IPS-15b (cell line): ENCODE measurements around the gene BTD.

ENCODE experiments used
- H3K27me3 ChIP-seq: one replicate; pipeline ENCODE4 v1.6.1; 2013; ENCODE audit warnings: low read length; ENCODE audit not compliant: control insufficient read depth, insufficient read depth
- H3K36me3 ChIP-seq: one replicate; pipeline ENCODE4 v1.6.1; 2013; ENCODE audit warnings: low read length; ENCODE audit not compliant: control insufficient read depth, insufficient read depth
- H3K4me1 ChIP-seq: one replicate; pipeline ENCODE4 v1.6.1; 2013; ENCODE audit warnings: mild to moderate bottlenecking, low read length; ENCODE audit not compliant: control insufficient read depth, insufficient read depth
- H3K4me3 ChIP-seq: one replicate; pipeline ENCODE4 v1.5.1; 2013; ENCODE audit warnings: low read depth, low read length
- H3K9ac ChIP-seq: one replicate; pipeline ENCODE4 v1.6.1; 2013; ENCODE audit warnings: low read depth, mild to moderate bottlenecking, low read length
- H3K9me3 ChIP-seq: one replicate; pipeline ENCODE4 v1.6.1; 2013; ENCODE audit warnings: mild to moderate bottlenecking, low read length; ENCODE audit not compliant: control insufficient read depth, insufficient read depth

BTD gene, protein sequence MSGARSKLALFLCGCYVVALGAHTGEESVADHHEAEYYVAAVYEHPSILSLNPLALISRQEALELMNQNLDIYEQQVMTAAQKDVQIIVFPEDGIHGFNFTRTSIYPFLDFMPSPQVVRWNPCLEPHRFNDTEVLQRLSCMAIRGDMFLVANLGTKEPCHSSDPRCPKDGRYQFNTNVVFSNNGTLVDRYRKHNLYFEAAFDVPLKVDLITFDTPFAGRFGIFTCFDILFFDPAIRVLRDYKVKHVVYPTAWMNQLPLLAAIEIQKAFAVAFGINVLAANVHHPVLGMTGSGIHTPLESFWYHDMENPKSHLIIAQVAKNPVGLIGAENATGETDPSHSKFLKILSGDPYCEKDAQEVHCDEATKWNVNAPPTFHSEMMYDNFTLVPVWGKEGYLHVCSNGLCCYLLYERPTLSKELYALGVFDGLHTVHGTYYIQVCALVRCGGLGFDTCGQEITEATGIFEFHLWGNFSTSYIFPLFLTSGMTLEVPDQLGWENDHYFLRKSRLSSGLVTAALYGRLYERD

DNA sequence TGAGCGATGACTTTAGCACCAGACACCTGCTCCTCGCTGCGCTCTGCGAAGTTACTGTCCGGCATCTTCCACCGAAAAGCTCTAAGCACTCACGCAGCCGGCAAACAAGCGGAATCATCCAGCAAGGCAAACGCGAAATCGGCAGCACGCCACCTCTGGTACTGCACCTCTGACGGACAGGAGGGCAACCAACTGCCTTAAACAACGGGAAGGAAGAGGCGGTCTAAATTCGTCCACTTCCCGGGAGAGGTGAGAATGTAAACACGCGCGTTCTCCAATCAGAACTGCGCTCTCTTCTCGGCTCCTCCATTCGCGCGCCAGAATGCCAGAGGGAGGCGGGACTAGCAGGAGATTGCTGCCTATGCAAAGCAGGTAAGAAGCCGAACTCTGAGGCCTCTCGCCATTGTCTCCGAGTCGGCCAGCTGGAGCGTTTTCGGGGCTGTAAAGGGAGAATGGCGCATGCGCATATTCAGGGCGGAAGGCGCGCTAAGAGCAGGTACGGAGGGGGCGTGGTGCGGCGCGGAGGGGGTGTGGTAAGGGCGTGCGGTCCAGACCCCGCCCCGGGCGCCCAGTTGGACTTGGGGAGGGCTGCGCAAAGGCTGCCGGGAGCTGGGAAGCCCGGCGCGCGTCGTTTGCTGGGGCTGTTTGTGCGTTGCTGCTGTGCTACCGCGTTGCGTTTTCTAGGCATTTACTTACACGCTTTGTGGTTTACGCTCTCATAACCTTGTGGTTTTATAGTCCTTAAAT is at the start of gene BTD, which contains the start of gene HACL1:
Gene BTD, plus strand, starts transcription at position 347 of the 747 bp plus-strand sequence. CDS start 33,695 bp downstream, outside the sequence.
Gene HACL1, minus strand, starts transcription at position 171 of the 747 bp plus-strand sequence. Its CDS starts 106 bp downstream, at position 65.
- Histone ChIP-seq H3K36me3 (peaks cover 3% of the 10 kb centered on the region), H3K9ac (peak within 1 kb of the TSS; percentile 97), H3K4me1 (peaks cover 3% of the 10 kb centered on the region), H3K9me3 (no peaks in the 10 kb centered on the region), H3K4me3 (peak within 1 kb of the TSS; percentile 94), H3K27me3 (no peaks in the 10 kb centered on the region)

DNA sequence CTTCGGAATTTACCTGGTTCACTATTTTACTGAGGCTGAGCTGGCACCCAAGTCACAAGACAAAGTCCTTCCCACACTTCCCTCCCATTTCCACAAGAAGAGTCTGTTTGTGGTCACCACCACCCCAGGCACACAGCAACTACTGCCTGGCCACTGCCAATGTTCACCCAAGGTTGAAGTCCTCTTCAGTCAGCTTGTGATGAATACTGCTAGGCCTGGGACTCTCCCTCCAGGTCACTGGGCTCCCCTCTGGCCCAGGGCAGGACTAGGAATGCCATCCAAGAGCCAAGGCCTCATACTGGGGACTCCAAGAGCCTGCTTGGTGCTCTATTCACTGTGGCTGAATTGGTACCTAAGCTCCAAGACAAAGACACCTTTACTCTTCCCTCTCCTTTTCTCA is 49.6 kb upstream of the BTD start:
- no peaks in the 10 kb centered on the region for H3K36me3 ChIP-seq
- H3K4me1 ChIP-seq, result no peaks in the 10 kb centered on the region
- no peak overlapping the region for H3K9ac ChIP-seq
- no peaks in the 10 kb centered on the region for H3K9me3 ChIP-seq
- H3K27me3 ChIP-seq, result no peaks in the 10 kb centered on the region
- H3K4me3 ChIP-seq, result no peak overlapping the region

DNA sequence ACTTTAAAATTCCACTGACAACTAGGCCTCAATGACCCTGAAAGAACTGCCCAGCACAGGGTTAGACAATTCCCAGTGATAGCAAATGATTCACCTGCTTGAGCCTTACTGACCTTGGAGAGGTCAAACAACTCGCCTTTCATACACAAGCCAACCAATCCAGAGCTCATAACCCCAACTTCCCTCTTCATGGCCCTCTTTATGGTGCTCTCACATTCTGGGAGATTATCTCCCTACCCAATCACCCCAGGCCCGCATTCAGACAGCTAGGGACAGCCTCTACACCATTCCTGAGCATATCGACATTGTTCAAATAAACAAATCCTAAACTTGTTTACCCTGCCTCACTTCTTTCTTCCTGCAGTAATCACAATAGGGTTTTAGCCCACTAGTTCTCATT is 47.8 kb upstream of the BTD start:
- peaks cover 2% of the 10 kb centered on the region for H3K4me1 ChIP-seq
- H3K9me3 ChIP-seq, result no peaks in the 10 kb centered on the region
- H3K27me3 ChIP-seq, result no peaks in the 10 kb centered on the region
- no peaks in the 10 kb centered on the region for H3K36me3 ChIP-seq
- no peak overlapping the region for H3K9ac ChIP-seq
- H3K4me3 ChIP-seq, result no peak overlapping the region

DNA sequence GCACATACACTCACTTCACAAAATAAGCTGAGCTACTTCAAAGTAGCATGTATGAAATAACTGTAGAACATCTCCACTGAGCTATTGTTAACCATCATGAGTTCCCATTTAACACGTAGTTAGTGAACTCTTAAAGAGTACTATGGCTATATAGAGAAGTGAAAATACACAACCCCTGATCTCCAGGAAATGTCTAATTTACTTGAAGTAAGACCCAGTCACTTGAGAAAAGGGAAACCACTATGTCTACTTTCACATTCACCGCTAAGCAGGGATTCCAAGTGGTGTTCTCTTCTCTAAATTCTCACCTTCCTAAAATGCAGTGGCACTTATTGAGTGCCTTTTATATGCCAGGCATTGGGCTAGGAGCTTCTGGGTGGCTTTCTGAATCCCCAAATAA is 45.0 kb upstream of the BTD start:
- Histone ChIP-seq H3K9ac (no peak overlapping the region), H3K4me3 (no peak overlapping the region), H3K9me3 (no peaks in the 10 kb centered on the region), H3K27me3 (no peaks in the 10 kb centered on the region), H3K4me1 (peaks cover 2% of the 10 kb centered on the region), H3K36me3 (no peaks in the 10 kb centered on the region)

DNA sequence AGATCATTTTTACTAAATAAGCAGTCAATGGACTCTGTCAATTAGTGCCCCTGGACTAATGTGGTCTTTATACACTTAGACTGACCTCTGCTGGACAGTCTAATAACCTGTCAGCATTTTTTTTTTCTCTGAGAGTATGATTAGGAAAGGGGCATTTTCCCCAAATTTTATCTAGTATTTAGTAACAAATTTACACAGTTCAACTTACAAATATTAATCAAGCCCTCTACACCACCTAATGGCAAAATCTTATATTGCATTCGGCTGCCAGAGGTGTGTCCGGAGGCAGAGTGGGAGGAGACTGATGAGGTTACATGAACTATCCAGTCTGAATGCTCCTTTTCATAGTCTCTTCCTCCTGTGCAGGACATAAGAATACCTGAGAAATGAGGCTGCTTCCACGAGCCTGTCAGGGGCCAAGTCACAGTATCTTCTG is 44.0 kb upstream of the BTD start:
- Histone ChIP-seq H3K4me3 (no peak overlapping the region), H3K4me1 (peaks cover 2% of the 10 kb centered on the region), H3K27me3 (no peaks in the 10 kb centered on the region), H3K36me3 (peaks cover 2% of the 10 kb centered on the region), H3K9me3 (no peaks in the 10 kb centered on the region), H3K9ac (no peak overlapping the region)

DNA sequence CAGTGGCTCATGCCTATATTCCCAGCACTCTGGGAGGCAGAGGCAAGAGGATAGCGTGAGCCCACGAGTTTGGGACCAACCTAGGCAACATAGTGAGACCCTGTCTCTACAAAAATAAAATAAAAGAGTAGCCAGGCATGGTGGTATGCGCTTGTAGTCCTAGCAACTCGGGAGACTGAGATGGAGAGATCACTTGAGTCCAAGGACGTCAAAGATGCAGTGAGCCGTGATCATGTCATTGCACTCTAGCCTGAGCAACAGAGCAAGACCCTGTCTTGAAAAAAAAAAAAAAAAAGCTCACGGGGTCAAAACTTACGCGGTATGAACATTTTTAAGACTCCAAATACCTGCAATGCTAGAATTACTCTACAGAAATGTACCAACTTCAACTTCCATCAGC is 43.0 kb upstream of the BTD start:
- H3K4me3 ChIP-seq, result no peak overlapping the region
- peaks cover 12% of the 10 kb centered on the region for H3K36me3 ChIP-seq
- no peak overlapping the region for H3K9ac ChIP-seq
- no peaks in the 10 kb centered on the region for H3K9me3 ChIP-seq
- H3K4me1 ChIP-seq, result peaks cover 2% of the 10 kb centered on the region
- no peaks in the 10 kb centered on the region for H3K27me3 ChIP-seq

DNA sequence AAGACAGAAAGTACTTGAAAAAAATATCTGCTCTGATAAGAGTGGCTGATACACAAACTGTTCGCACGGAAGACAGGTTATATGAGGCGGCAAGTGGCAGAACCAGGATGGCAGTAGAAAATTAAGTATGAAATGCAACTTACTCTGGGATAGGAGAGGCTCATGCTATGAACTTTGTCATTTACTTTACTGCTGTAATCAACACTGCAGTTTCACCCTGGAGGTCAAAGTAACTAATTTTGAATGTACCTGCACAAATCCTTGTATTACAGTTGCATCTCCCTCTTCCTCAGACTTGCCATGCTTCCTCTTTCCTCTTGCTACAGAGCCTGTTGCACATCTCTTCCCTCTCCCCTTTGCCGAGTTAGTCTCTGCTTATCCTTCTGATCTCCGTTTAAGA is 39.0 kb upstream of the BTD start:
- H3K36me3 ChIP-seq, result peaks cover 18% of the 10 kb centered on the region
- no peak overlapping the region for H3K4me3 ChIP-seq
- H3K9ac ChIP-seq, result no peak overlapping the region
- H3K27me3 ChIP-seq, result no peaks in the 10 kb centered on the region
- H3K9me3 ChIP-seq, result no peaks in the 10 kb centered on the region
- H3K4me1 ChIP-seq, result peaks cover 2% of the 10 kb centered on the region

DNA sequence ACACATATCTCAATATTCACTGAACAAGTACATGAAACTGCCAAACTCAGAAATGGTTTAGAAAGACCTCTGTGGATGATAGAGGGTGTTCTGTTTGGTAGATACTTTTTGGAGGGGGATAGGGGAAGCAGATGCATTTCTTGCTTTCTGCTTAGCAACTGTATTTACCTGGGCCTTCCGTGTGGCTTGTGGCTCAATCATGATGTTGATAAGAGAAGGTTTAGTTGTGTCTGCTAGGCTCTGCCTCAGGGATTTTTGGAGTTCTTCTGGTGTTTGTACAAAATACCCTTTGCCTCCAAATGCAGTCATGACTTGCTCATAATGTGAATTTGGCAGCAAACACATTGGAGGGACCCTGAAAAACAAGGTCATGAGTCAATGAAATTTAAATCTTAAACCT is 38.4 kb upstream of the BTD start:
- no peaks in the 10 kb centered on the region for H3K4me1 ChIP-seq
- no peak overlapping the region for H3K4me3 ChIP-seq
- no peak overlapping the region for H3K9ac ChIP-seq
- no peaks in the 10 kb centered on the region for H3K27me3 ChIP-seq
- no peaks in the 10 kb centered on the region for H3K9me3 ChIP-seq
- H3K36me3 ChIP-seq, result peaks cover 21% of the 10 kb centered on the region

DNA sequence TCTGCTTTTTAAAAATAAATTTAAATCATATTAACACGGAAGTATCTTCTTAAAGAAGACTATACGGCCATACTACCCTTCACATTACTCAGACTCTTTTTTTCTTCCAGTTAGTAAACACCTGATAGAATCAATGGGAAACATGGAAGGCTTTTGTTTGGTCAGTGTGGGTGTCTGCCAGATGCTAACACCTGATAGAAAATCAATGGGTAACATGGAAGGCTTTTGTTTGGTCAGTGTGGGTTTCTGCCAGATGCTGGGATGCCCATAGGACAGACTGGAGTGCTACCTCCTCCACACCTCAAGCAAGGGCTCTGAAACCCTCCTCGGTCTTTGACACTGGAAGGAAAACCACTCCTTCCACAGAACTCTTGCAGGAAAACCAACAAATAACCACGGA is 29.4 kb upstream of the BTD start:
- Histone ChIP-seq H3K9ac (no peak overlapping the region), H3K27me3 (no peaks in the 10 kb centered on the region), H3K9me3 (no peaks in the 10 kb centered on the region), H3K4me3 (no peak overlapping the region), H3K36me3 (peaks cover 6% of the 10 kb centered on the region), H3K4me1 (no peaks in the 10 kb centered on the region)

DNA sequence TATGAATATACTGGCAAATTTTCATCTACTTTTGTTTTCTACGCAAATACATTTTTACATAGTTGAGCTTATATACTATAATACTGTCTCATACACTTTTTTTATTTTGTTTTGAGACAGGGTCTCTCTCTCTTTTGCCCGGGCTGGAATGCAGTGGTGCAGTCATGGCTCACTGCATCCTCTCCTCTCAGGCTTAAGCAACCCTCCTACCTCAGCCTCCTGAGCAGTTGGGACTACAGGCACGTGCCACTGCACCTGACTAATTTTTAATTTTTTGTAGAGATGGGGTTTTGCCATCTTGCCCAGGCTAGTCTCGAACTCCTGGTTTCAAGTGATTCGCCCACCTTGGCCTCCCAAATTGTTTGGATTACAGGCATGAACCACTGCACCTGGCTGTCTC is 26.1 kb upstream of the BTD start:
- H3K27me3 ChIP-seq, result no peaks in the 10 kb centered on the region
- no peak overlapping the region for H3K9ac ChIP-seq
- H3K36me3 ChIP-seq, result no peaks in the 10 kb centered on the region
- no peaks in the 10 kb centered on the region for H3K9me3 ChIP-seq
- H3K4me1 ChIP-seq, result no peaks in the 10 kb centered on the region
- no peak overlapping the region for H3K4me3 ChIP-seq

DNA sequence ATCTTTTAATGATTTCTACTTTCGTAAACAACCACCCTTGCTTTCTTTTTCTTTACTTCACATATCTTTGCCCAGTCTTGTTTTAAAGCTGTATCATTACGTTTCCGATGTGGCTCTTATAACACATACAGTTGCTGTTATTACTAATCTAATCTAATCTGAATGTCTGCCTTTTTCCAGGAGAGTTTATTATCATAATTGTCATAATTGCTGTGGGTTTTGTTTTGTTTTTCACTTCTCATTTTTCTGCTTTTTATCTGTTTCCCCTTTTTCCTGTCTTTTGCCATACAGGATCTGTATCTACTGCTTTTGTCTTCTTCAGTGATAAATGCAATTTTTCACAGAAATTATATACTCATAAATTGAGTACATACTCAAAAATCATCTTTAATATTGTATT is 25.1 kb upstream of the BTD start:
- Histone ChIP-seq H3K9me3 (no peaks in the 10 kb centered on the region), H3K4me1 (no peaks in the 10 kb centered on the region), H3K9ac (no peak overlapping the region), H3K4me3 (no peak overlapping the region), H3K36me3 (no peaks in the 10 kb centered on the region), H3K27me3 (no peaks in the 10 kb centered on the region)
